GM18868 (cell line): ENCODE data around the gene AQP12A.

Experiments
- ATAC-seq: cut with Tn5 transposase; IDR thresholded peaks from one replicate; pipeline ENCODE4 v1.9.1; 2021; ENCODE audit warnings: mild to moderate bottlenecking, moderate library complexity; ENCODE audit not compliant: unreplicated experiment

The AQP12A gene

GRCh38 chr2:240719676-240720545, 28.2 kb downstream of the AQP12A start:
- ATAC-seq = no peak

GRCh38 chr2:240720686-240721595, 29.3 kb downstream of the AQP12A start:
- ATAC-seq = no peak

DNA sequence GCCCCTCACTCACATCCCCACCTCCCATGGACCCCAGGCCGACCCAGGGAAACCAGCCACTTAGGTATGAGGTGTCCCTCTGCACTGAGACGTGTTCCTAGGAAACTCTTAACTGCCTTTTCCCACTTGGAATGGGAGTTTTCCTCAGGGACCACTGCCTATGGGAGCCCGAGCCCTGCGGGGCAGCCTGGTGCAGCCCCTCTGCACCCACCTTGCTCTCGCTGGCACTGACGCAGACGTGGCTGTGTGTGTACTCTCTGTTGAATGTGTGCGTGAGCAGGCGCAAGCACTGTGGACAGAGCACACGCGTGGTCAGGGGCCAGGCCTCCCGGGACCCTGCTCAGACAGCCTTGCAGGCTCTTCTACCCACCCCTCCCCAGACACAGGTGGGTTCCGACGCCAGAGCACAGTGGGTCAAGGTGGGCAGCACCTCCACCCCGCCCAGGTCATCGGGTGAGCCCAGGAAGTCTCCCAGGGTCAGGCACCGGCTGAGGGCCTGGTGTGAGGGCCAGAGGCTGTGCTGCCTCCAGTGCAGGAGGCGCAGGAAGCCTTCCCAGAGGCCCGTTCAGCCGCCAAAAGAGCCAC, 30.0 kb downstream of the AQP12A start:
- ATAC-seq = no peak

- no peak for ATAC-seq
These were observed 30.7 kb downstream of the AQP12A start for GRCh38 chr2:240722376-240722775.

DNA sequence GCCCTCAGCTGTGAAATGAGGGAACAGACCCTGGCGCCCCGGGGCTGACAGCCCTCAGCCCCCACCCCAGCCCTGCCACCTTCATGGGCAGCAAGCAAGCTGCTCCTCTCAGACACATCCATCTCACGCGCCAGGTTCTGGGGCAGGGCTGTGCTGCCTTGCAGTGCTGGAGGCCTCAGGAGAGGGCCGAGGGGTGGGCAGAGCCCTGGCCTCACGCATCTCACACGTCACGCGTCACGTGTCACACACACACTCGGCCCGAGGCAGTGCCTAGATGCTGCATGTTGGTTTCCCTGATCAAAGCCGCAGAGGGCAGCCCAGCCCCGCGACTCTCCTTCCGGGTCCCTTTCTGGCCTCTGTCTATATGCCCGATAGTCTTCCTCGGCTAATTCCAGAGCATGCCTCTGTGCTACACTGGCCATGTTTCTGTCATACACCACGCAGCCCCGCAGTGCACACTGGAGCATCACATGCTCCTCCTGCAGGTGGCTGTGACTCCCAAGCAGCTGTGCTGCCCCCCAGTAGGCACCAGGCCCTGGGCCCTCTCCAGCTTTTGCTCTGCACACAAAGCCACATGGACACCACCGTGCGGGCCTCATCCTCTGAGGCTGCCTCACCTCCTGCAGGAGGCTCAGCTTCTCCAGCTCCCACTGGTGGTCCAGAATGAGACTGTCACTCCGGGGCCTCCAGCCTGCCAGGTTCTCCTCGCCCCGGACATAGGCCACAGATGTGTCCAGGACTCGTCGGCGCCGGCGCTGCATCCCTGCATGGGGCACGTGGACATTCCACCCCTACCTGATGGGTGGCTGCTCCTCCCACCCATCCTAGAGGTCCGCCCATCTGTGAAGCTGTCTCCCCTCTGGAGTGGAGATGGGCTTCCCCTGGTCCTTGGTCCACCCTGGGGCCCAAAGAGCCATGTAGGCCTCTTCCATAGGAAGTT, 31.4 kb downstream of the AQP12A start:
- no peak for ATAC-seq

DNA sequence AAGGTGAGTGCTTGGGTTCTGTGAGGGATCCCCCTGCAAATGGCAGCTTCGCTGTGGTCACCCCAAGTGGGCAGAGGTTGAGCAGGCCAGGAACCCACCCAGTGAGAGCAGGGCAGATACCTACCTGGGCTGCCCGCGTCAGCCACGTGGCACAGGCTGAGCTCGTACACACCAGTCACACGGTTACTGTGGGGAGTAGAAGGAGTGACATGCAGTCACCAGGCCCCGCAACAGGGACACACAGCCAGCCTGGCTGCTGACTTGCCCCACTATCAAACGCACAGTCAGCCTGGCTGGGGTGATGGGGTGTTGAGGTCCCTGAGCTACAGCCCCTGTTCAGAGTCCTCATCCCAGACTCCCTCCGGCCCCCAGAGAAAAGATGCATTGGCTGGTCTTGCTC, 32.2 kb downstream of the AQP12A start:
- no peak for ATAC-seq

GRCh38 chr2:240724431-240724830, 32.8 kb downstream of the AQP12A start:
- ATAC-seq = no peak

- no peak for ATAC-seq
These were observed 33.6 kb downstream of the AQP12A start for GRCh38 chr2:240725266-240725665.

- no peak for ATAC-seq
These were observed 34.0 kb downstream of the AQP12A start for GRCh38 chr2:240725671-240726070.

GRCh38 chr2:240726876-240727275, 35.2 kb downstream of the AQP12A start:
- ATAC-seq = no peak

DNA sequence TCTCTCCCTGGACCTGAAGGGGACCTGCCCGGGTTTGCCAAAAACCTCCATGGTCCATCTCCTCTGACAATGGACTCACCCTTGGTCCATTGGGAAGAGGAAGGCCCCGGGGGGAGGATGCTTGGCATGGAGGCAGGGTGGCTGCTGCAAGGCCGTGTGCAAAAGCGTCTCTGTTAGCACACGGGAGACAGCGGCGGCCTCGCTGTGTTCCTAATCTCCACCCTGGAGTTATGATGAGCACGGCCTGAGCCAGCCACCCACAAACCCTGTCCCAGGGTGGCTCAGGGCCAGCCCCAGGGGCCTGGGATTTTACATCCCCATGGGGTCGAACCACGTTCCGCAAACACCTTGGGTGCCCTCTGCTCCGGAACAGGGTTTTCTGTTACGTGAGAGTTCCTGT, 35.8 kb downstream of the AQP12A start:
- no peak for ATAC-seq

DNA sequence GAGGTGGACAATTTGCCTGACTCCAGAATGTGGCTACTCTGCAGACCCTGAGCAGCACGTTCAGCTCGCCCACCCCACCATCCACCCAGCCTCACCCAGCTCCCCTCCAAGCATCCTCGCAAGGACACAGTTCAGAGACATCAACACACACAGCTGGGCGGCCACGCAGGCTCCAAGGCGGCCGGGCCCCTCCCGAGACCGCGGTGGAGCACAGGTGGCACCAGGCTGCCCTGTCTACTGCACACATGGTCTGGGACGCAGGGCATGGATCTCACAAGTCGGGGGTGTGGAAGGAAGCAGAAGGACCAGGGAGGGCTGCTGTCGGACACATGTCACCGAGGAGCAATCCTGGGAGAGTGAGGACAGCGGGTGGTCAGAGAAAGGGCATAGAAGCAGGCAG, 36.2 kb downstream of the AQP12A start:
- no peak for ATAC-seq

GRCh38 chr2:240728361-240728760, 36.7 kb downstream of the AQP12A start:
- ATAC-seq = no peak

DNA sequence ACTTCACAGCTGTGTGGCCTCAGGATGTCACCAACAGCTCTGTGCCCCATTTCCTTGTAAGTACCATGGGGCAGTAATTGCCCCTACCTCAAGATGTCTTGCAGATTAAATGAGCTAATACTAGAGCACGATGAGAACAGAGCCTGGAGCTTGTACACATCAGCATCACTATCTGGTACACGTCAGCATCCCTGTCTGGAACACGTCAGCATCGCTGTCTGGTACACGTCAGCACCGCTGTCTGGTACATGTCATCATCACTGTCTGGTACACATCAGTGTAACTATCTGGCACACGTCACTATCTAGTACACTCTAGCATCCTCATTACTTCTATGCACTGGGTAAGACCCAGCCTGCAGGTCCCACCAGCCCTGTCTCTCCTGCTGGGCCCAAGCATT, 37.2 kb downstream of the AQP12A start:
- no peak for ATAC-seq

GRCh38 chr2:240730501-240731177, 39.0 kb downstream of the AQP12A start:
- no peak for ATAC-seq

GRCh38 chr2:240731178-240731545, 39.5 kb downstream of the AQP12A start:
- no peak for ATAC-seq

- ATAC-seq = no peak
These were observed 40.5 kb downstream of the AQP12A start for GRCh38 chr2:240732184-240732583.

GRCh38 chr2:240732911-240733622, 41.4 kb downstream of the AQP12A start:
- no peak for ATAC-seq

- no peak for ATAC-seq
These were observed 42.3 kb downstream of the AQP12A start for GRCh38 chr2:240733803-240734495.
